Activated CD8-positive, alpha-beta memory T cell treated with anti-CD3 and anti-CD28 coated beads, Interleukin-2, amount 50 U/mL, for 1 hour (primary cell): ENCODE data around the gene MAP1LC3B.
"Not testable (repeated sequence)": the region's sequence is repeated elsewhere in the genome, so short reads cannot be mapped to it uniquely, and the experiment has no call there.

ENCODE experiments used
- DNase-seq: peaks from one replicate; pipeline ENCODE4 v3.0.0-alpha.2; 2020; ENCODE audit errors: extremely low read depth

Gene MAP1LC3B

GRCh38 chr16:87360862-87361610 lies 31.1 kb upstream of the MAP1LC3B start:
- DNase-seq: no peak

- no peak for DNase-seq
These were observed 30.1 kb upstream of the MAP1LC3B start for GRCh38 chr16:87361916-87362619.

- DNase-seq: not testable (repeated sequence)
These were observed 29.1 kb upstream of the MAP1LC3B start for GRCh38 chr16:87362828-87363559.

- DNase-seq: no peak
These were observed 28.2 kb upstream of the MAP1LC3B start for GRCh38 chr16:87363771-87364455.

GRCh38 chr16:87365021-87365713 lies 27.0 kb upstream of the MAP1LC3B start:
- DNase-seq: no peak

- DNase-seq: no peak
These were observed 25.8 kb upstream of the MAP1LC3B start for GRCh38 chr16:87366288-87366687.

- no peak for DNase-seq
These were observed 25.2 kb upstream of the MAP1LC3B start for GRCh38 chr16:87366930-87367329.

- DNase-seq: no peak
These were observed 24.6 kb upstream of the MAP1LC3B start for GRCh38 chr16:87367529-87367928.

GRCh38 chr16:87368029-87368770 lies 23.9 kb upstream of the MAP1LC3B start:
- no peak for DNase-seq

GRCh38 chr16:87369117-87369765 lies 22.9 kb upstream of the MAP1LC3B start:
- DNase-seq: no peak

- DNase-seq: no peak
These were observed 22.1 kb upstream of the MAP1LC3B start for GRCh38 chr16:87369796-87370719.

GRCh38 chr16:87371261-87371866 lies 20.8 kb upstream of the MAP1LC3B start:
- no peak for DNase-seq

- DNase-seq: no peak
These were observed 19.8 kb upstream of the MAP1LC3B start for GRCh38 chr16:87372305-87372704.

GRCh38 chr16:87374313-87374712 lies 17.8 kb upstream of the MAP1LC3B start:
- DNase-seq: no peak

GRCh38 chr16:87375426-87376135 lies 16.6 kb upstream of the MAP1LC3B start:
- DNase-seq: no peak

GRCh38 chr16:87376660-87377059 lies 15.5 kb upstream of the MAP1LC3B start:
- no peak for DNase-seq

- DNase-seq: not testable (repeated sequence)
These were observed 12.8 kb upstream of the MAP1LC3B start for GRCh38 chr16:87379312-87379752.

- no peak for DNase-seq
These were observed 11.7 kb upstream of the MAP1LC3B start for GRCh38 chr16:87380403-87380802.
